ENCODE data around the gene EIF4E1B. TPM values are rescaled to one million over a fixed set of nuclear protein-coding genes. Genes with fewer than 3 reads are reported as not detected.
A peak's percentile ranks its signal among the peaks of the same experiment; 100 is the strongest.
"Not testable (repeated sequence)": the region's sequence is repeated elsewhere in the genome, so short reads cannot be mapped to it uniquely, and the experiment has no call there.

Gene EIF4E1B, protein sequence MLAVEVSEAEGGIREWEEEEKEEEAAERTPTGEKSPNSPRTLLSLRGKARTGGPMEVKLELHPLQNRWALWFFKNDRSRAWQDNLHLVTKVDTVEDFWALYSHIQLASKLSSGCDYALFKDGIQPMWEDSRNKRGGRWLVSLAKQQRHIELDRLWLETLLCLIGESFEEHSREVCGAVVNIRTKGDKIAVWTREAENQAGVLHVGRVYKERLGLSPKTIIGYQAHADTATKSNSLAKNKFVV
- total RNA-seq, result not detected

GRCh38 chr5:176629853-176630680, at the start of gene EIF4E1B, which contains the start of gene SNCB:
Gene EIF4E1B (plus strand): TSS chr5:176630675. CDS start chr5:176642788, 12,113 bp downstream.
Gene SNCB (minus strand): TSS chr5:176630534. CDS start chr5:176629654, 880 bp downstream.
- Mint-ChIP-seq H3K27ac (no peak within 1 kb of the TSS), H3K9me3 (no peaks in the 10 kb centered on the region), H3K4me3 (no peak within 1 kb of the TSS), H3K27me3 (peaks cover 69% of the 10 kb centered on the region), H3K4me1 (ENCODE audit: low read depth) (peaks cover 13% of the 10 kb centered on the region), H3K36me3 (no peaks in the 10 kb centered on the region)
- intact Hi-C loops (cut with micrococcal nuclease), result no loop called here
- ChIA-PET POLR2A (interaction anchor here (1.1 to 1.5 kb wide), 2 partner anchors 17 to 34 kb away, joined by 3 to 8 read pairs; partner anchors contain the start of gene TSPAN17), CTCF (interaction anchor here (0.6 to 1.9 kb wide), 6 partner anchors 9 to 60 kb away, joined by 3 to 11 read pairs (median 5); partner anchors contain the start of gene TSPAN17)
- peak; percentile 67 for DNase-seq

- no peaks in the 10 kb centered on the region for H3K36me3 Mint-ChIP-seq
- no peak for DNase-seq
- no peak overlapping the region for H3K27ac Mint-ChIP-seq
- POLR2A ChIA-PET, result no interaction called here
- peaks cover 16% of the 10 kb centered on the region for H3K9me3 Mint-ChIP-seq
- no peak overlapping the region for H3K4me3 Mint-ChIP-seq
- intact Hi-C loops (cut with micrococcal nuclease), result no loop called here
- H3K27me3 Mint-ChIP-seq, result no peaks in the 10 kb centered on the region
- no peaks in the 10 kb centered on the region for H3K4me1 Mint-ChIP-seq (ENCODE audit: low read depth)
- CTCF ChIA-PET, result interaction anchor here (1.4 kb wide), 1 partner anchor 9 kb away, joined by 3 read pairs; no protein-coding TSS in a partner anchor
Observed at GRCh38 chr5:176581361-176581760, 49.1 kb upstream of the EIF4E1B start.

- no peaks in the 10 kb centered on the region for H3K36me3 Mint-ChIP-seq
Observed at GRCh38 chr5:176583076-176583475, 47.4 kb upstream of the EIF4E1B start.

GRCh38 chr5:176587398-176587797, 43.1 kb upstream of the EIF4E1B start:
- Mint-ChIP-seq H3K4me3 (no peak overlapping the region), H3K4me1 (ENCODE audit: low read depth) (no peaks in the 10 kb centered on the region), H3K27ac (no peak overlapping the region), H3K36me3 (no peaks in the 10 kb centered on the region), H3K9me3 (peaks cover 16% of the 10 kb centered on the region), H3K27me3 (no peaks in the 10 kb centered on the region)
- ChIA-PET CTCF (interaction anchor here (0.6 to 1.3 kb wide), 2 partner anchors 14 to 17 kb away, joined by 3 to 4 read pairs; no protein-coding TSS in a partner anchor), POLR2A (no interaction called here)
- DNase-seq, result no peak
- intact Hi-C loops (cut with micrococcal nuclease), result no loop called here

More at GRCh38 chr5:176583076-176583475, 47.4 kb upstream of the EIF4E1B start:
- H3K4me1 Mint-ChIP-seq (ENCODE audit: low read depth), result no peaks in the 10 kb centered on the region
- H3K9me3 Mint-ChIP-seq, result peaks cover 16% of the 10 kb centered on the region
- ChIA-PET POLR2A (no interaction called here), CTCF (no interaction called here)
- DNase-seq, result no peak
- intact Hi-C loops (cut with micrococcal nuclease), result no loop called here
- H3K4me3 Mint-ChIP-seq, result no peak overlapping the region
- no peak overlapping the region for H3K27ac Mint-ChIP-seq
- H3K27me3 Mint-ChIP-seq, result no peaks in the 10 kb centered on the region

GRCh38 chr5:176588297-176588696, 42.2 kb upstream of the EIF4E1B start:
- H3K36me3 Mint-ChIP-seq, result no peaks in the 10 kb centered on the region
- H3K9me3 Mint-ChIP-seq, result peaks cover 16% of the 10 kb centered on the region
- H3K4me3 Mint-ChIP-seq, result no peak overlapping the region
- no peaks in the 10 kb centered on the region for H3K27me3 Mint-ChIP-seq
- CTCF ChIA-PET, result interaction anchor here (0.7 kb wide), 1 partner anchor 8 kb away, joined by 4 read pairs; no protein-coding TSS in a partner anchor
- DNase-seq, result no peak
- POLR2A ChIA-PET, result no interaction called here
- H3K27ac Mint-ChIP-seq, result no peak overlapping the region
- no peaks in the 10 kb centered on the region for H3K4me1 Mint-ChIP-seq (ENCODE audit: low read depth)
- intact Hi-C loops (cut with micrococcal nuclease), result no loop called here

DNA sequence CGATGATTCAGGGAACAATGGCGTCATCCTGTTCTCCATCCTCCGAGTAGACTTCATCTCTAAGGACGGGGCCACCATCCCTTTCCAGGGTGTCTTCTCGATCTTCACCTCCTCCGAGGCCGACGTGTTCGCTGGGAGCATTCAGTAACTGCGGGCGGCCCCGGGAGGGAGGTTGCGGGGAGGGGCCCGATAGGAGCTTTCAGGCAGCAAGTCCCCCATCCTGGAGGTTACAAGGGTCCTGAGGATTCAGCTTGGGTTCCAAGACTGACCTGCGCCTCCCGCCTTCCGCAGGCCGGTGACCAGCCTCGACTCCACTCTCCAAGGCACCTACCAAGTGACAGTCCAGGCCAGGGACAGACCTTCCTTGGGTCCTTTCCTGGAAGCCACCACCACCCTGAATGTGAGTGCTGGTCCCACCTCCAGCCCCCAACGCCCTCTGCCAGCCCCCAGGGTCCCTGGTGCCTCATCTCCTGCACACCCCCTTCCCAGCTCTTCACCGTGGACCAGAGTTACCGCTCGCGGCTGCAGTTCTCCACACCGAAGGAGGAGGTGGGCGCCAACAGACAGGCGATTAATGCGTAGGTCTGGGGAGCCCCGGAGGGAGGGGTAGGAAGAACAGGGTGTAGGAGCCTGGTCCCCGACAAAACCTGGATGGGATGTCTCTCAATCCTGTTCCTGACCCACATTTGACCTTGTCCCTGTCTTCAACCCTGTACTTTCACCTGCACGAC, 41.3 kb upstream of the EIF4E1B start:
- intact Hi-C loops (cut with micrococcal nuclease), result no loop called here
- Mint-ChIP-seq H3K27me3 (no peaks in the 10 kb centered on the region), H3K9me3 (peaks cover 13% of the 10 kb centered on the region)

GRCh38 chr5:176590035-176590717, 40.3 kb upstream of the EIF4E1B start:
- H3K9me3 Mint-ChIP-seq, result peaks cover 7% of the 10 kb centered on the region
- intact Hi-C loops (cut with micrococcal nuclease), result no loop called here
- H3K4me1 Mint-ChIP-seq (ENCODE audit: low read depth), result no peaks in the 10 kb centered on the region
- no peak overlapping the region for H3K4me3 Mint-ChIP-seq
- no peaks in the 10 kb centered on the region for H3K27me3 Mint-ChIP-seq
- no peaks in the 10 kb centered on the region for H3K36me3 Mint-ChIP-seq
- H3K27ac Mint-ChIP-seq, result no peak overlapping the region
- DNase-seq, result no peak
- ChIA-PET CTCF (no interaction called here), POLR2A (no interaction called here)

More for the DNA sequence above, 41.3 kb upstream of the EIF4E1B start:
- ChIA-PET POLR2A (no interaction called here), CTCF (no interaction called here)
- Mint-ChIP-seq H3K4me1 (ENCODE audit: low read depth) (no peaks in the 10 kb centered on the region), H3K4me3 (no peak overlapping the region), H3K27ac (no peak overlapping the region), H3K36me3 (no peaks in the 10 kb centered on the region)
- no peak for DNase-seq

- DNase-seq; CTCF ChIA-PET; H3K4me1 Mint-ChIP-seq (ENCODE audit: low read depth); H3K27me3 Mint-ChIP-seq; H3K36me3 Mint-ChIP-seq; H3K27ac Mint-ChIP-seq; intact Hi-C loops (cut with micrococcal nuclease); H3K9me3 Mint-ChIP-seq; POLR2A ChIA-PET; H3K4me3 Mint-ChIP-seq: not testable (repeated sequence)
Observed at GRCh38 chr5:176591667-176592066, 38.8 kb upstream of the EIF4E1B start.

DNA sequence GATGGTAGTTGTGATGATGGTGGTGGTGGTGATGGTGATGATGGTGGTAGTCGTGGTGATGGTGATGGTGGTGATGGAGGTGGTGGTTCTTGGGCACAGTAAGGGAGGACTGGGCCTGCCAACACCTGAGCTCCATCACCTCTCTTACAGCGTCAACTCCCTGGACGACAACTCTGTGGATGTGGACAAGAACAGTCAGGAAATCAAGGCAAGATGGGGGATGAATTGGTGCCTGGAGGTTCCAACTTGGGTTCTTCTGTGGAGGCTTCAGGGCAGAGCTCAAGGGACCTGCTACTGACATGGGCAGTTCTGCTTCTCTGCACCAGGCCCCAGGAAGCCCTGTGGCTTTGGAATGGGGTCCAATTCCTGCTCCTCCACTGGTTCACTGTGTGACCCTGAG, 37.9 kb upstream of the EIF4E1B start:
- POLR2A ChIA-PET, result no interaction called here
- CTCF ChIA-PET, result no interaction called here
- no peak overlapping the region for H3K4me3 Mint-ChIP-seq
- intact Hi-C loops (cut with micrococcal nuclease), result no loop called here
- no peak for DNase-seq
- no peaks in the 10 kb centered on the region for H3K36me3 Mint-ChIP-seq
- no peaks in the 10 kb centered on the region for H3K27me3 Mint-ChIP-seq
- peaks cover 7% of the 10 kb centered on the region for H3K4me1 Mint-ChIP-seq (ENCODE audit: low read depth)
- H3K9me3 Mint-ChIP-seq, result no peaks in the 10 kb centered on the region
- no peak overlapping the region for H3K27ac Mint-ChIP-seq

- ChIA-PET POLR2A (no interaction called here), CTCF (no interaction called here)
- H3K4me1 Mint-ChIP-seq (ENCODE audit: low read depth), result peaks cover 7% of the 10 kb centered on the region
- no peaks in the 10 kb centered on the region for H3K27me3 Mint-ChIP-seq
- no peak overlapping the region for H3K27ac Mint-ChIP-seq
- no peaks in the 10 kb centered on the region for H3K9me3 Mint-ChIP-seq
- H3K36me3 Mint-ChIP-seq, result no peaks in the 10 kb centered on the region
- no peak overlapping the region for H3K4me3 Mint-ChIP-seq
- no peak for DNase-seq
- intact Hi-C loops (cut with micrococcal nuclease), result no loop called here
Observed at GRCh38 chr5:176593273-176593869, 37.1 kb upstream of the EIF4E1B start.

- no peak overlapping the region for H3K27ac Mint-ChIP-seq
- no peak for DNase-seq
- H3K27me3 Mint-ChIP-seq, result no peaks in the 10 kb centered on the region
- POLR2A ChIA-PET, result no interaction called here
- peaks cover 7% of the 10 kb centered on the region for H3K4me1 Mint-ChIP-seq (ENCODE audit: low read depth)
- H3K36me3 Mint-ChIP-seq, result no peaks in the 10 kb centered on the region
- CTCF ChIA-PET, result interaction anchor here (0.7 kb wide), 1 partner anchor 22 kb away, joined by 3 read pairs; no protein-coding TSS in a partner anchor
- intact Hi-C loops (cut with micrococcal nuclease), result no loop called here
- H3K4me3 Mint-ChIP-seq, result no peak overlapping the region
- no peaks in the 10 kb centered on the region for H3K9me3 Mint-ChIP-seq
Observed at GRCh38 chr5:176594554-176594953, 35.9 kb upstream of the EIF4E1B start.

All from activated CD4-positive, alpha-beta memory T cell treated with anti-CD3 and anti-CD28 coated beads for 36 hours (primary cell).